HepG2 (cell line): ENCODE results near the gene TATDN3. TPM values are rescaled to one million over a fixed set of nuclear protein-coding genes. Genes with fewer than 3 reads are reported as not detected.

ENCODE experiments used
- ATM ChIP-seq: fragments of 450-650 bp; IDR thresholded peaks from 2 replicates; pipeline ENCODE4 v1.7.1; 2017; ENCODE audit warnings: mild to moderate bottlenecking, borderline replicate concordance
- ELF1 ChIP-seq: sonication (generic); formaldehyde crosslinking; IDR thresholded peaks from 2 replicates; pipeline ENCODE4 v1.4.0; 2020; ENCODE audit warnings: missing genetic modification reagents
- FOXJ3 ChIP-seq: sonication (generic); formaldehyde crosslinking; IDR thresholded peaks from 2 replicates; pipeline ENCODE4 v1.4.0; 2020; ENCODE audit warnings: missing genetic modification reagents, mild to moderate bottlenecking, borderline replicate concordance
- FOXP1 ChIP-seq, 2 experiments: fragments of 450-650 bp in 1 of 2; IDR thresholded peaks; 2 replicates each; pipeline ENCODE4 v1.6.1; 2017 to 2018; ENCODE audit warnings: antibody characterized with exemption in 1 of 2
- GABPA ChIP-seq, 2 experiments: IDR thresholded peaks; 2 replicates each; pipeline ENCODE4 v1.6.1; 2011 to 2016; ENCODE audit warnings: low read depth in 2 of 2, low read length in 1 of 2, missing biosample characterization in 1 of 2, missing genetic modification characterization in 1 of 2
- GATAD2A ChIP-seq: IDR thresholded peaks from 2 replicates; pipeline ENCODE4 v1.6.1; 2016
- KMT2A ChIP-seq: sonication (generic); formaldehyde crosslinking; IDR thresholded peaks from 2 replicates; pipeline ENCODE4 v1.4.0; 2020; ENCODE audit warnings: missing genetic modification reagents
- NFKBIZ ChIP-seq: IDR thresholded peaks from 2 replicates; pipeline ENCODE4 v1.6.1; 2018; ENCODE audit warnings: missing genetic modification reagents, missing compliant biosample characterization
- SAP130 ChIP-seq: IDR thresholded peaks from 2 replicates; pipeline ENCODE4 v1.6.1; 2016; ENCODE audit warnings: low read depth
- SMAD1 ChIP-seq: sonication (generic); formaldehyde crosslinking; IDR thresholded peaks from 2 replicates; pipeline ENCODE4 v1.4.0; 2020; ENCODE audit warnings: missing genetic modification reagents, low read depth, mild to moderate bottlenecking, borderline replicate concordance
- ZBTB20 ChIP-seq: sonication (generic); formaldehyde crosslinking; IDR thresholded peaks from 2 replicates; pipeline ENCODE4 v1.8.1; 2023; ENCODE audit warnings: missing genetic modification reagents, low read depth, mild to moderate bottlenecking, borderline replicate concordance
- ZBTB7B ChIP-seq: sonication (generic); formaldehyde crosslinking; IDR thresholded peaks from 2 replicates; pipeline ENCODE4 v1.4.0; 2020; ENCODE audit warnings: missing genetic modification reagents
- ZC3H13 ChIP-seq: sonication (generic); formaldehyde crosslinking; IDR thresholded peaks from 2 replicates; pipeline ENCODE4 v1.8.1; 2023; ENCODE audit warnings: mild to moderate bottlenecking, missing genetic modification reagents, moderate library complexity
- ZNF816 ChIP-seq: sonication (generic); formaldehyde crosslinking; IDR thresholded peaks from 2 replicates; pipeline ENCODE4 v1.8.0; 2022; ENCODE audit warnings: missing genetic modification reagents, mild to moderate bottlenecking, borderline replicate concordance
- polyA plus RNA-seq, 8 experiments: library from polyadenylated mRNA; depleted of rRNA in 3 of 8; stranded (reverse) in 7 of 8; unstranded in 1 of 8; fragments of >200 nt; fragmentation: Illumina TruSeq in 4 of 8; extraction: Trizol in 4 of 8; gene quantifications; 2 replicates each; pipeline versions ENCODE4 v1.2.1 to v1.2.3, GENCODE V29; 2011 to 2016; ENCODE audit warnings: low read depth in 4 of 8, missing spikeins in 1 of 8, mixed read lengths in 1 of 8; ENCODE audit not compliant: insufficient read depth in 1 of 8
- total RNA-seq, 5 experiments: library from RNA; depleted of rRNA; stranded (reverse); fragments of >200 nt; fragmentation: Illumina TruSeq; extraction: Trizol; gene quantifications; 2 replicates each; pipeline ENCODE4 v1.2.3, GENCODE V29; 2016; ENCODE audit warnings: low read depth in 1 of 5
- TF ChIP-seq, protein P1 (sequence below): sonication (generic); formaldehyde crosslinking; IDR thresholded peaks from 2 replicates; pipeline ENCODE4 v1.4.0; 2020; ENCODE audit warnings: missing genetic modification reagents; ENCODE audit errors: not compliant biosample characterization
- TF ChIP-seq, protein P2 (sequence below), 2 experiments: sonication (generic) in 1 of 2; formaldehyde crosslinking in 1 of 2; IDR thresholded peaks; 2 replicates each; pipeline versions ENCODE4 v1.6.1 to v1.9.0; 2014 to 2022; ENCODE audit warnings: antibody characterized with exemption in 1 of 2, borderline replicate concordance in 1 of 2, inconsistent platforms in 1 of 2, low read depth in 1 of 2, missing genetic modification reagents in 1 of 2
- TF ChIP-seq, protein P3 (sequence below): sonication (generic); formaldehyde crosslinking; conservative IDR thresholded peaks from 2 replicates; pipeline ENCODE4 v1.4.0; 2020; ENCODE audit warnings: mild to moderate bottlenecking, missing genetic modification reagents, moderate library complexity
- TF ChIP-seq, protein P4 (sequence below): sonication (generic); formaldehyde crosslinking; IDR thresholded peaks from 2 replicates; pipeline ENCODE4 v1.9.0; 2021; ENCODE audit warnings: missing genetic modification reagents, borderline replicate concordance

The TATDN3 gene
- total and polyA plus RNA-seq, 2 of the 13 experiments (the other 11 are each of a cell fraction or from before 2014, with no cell fraction given) = 7.3 to 8.6 TPM

DNA sequence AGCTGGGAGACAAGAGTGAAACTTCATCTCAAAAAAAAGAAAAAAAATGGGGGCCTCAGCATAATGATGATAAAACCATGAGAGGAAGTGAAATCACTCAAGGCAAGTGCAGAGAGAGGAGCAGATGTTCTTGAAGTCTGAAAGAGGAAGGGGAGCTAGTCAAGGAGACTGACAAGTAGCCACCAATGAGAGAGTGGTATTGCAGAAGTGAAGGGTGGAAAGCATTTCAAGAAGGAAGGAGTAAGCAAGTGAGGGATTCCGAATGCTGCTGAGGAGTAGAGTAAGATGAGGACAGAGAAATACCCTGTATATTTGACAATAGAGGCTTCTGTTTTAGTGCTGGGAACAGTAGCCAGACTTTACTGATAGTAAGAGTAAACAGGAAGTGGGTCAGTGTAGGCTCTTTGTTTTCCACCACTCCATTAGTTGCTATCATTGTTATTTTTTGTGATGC lies 2.9 kb downstream of the TATDN3 start (continued):
- TF ChIP-seq, protein P1, sequence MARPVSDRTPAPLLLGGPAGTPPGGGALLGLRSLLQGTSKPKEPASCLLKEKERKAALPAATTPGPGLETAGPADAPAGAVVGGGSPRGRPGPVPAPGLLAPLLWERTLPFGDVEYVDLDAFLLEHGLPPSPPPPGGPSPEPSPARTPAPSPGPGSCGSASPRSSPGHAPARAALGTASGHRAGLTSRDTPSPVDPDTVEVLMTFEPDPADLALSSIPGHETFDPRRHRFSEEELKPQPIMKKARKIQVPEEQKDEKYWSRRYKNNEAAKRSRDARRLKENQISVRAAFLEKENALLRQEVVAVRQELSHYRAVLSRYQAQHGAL (CRISPR knock-in tag) = no peak
- TF ChIP-seq, protein P2, sequence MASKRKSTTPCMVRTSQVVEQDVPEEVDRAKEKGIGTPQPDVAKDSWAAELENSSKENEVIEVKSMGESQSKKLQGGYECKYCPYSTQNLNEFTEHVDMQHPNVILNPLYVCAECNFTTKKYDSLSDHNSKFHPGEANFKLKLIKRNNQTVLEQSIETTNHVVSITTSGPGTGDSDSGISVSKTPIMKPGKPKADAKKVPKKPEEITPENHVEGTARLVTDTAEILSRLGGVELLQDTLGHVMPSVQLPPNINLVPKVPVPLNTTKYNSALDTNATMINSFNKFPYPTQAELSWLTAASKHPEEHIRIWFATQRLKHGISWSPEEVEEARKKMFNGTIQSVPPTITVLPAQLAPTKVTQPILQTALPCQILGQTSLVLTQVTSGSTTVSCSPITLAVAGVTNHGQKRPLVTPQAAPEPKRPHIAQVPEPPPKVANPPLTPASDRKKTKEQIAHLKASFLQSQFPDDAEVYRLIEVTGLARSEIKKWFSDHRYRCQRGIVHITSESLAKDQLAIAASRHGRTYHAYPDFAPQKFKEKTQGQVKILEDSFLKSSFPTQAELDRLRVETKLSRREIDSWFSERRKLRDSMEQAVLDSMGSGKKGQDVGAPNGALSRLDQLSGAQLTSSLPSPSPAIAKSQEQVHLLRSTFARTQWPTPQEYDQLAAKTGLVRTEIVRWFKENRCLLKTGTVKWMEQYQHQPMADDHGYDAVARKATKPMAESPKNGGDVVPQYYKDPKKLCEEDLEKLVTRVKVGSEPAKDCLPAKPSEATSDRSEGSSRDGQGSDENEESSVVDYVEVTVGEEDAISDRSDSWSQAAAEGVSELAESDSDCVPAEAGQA (IDR thresholded peaks at IDR 0.05; ENCODE audit: low read depth) = no peak
- TF ChIP-seq, protein P2 (CRISPR knock-in tag; IDR thresholded peaks at IDR 0.05; ENCODE audit: borderline replicate concordance) = no peak
- TF ChIP-seq FOXP1 (IDR thresholded peaks at IDR 0.05) (no peak), FOXP1 (CRISPR knock-in tag; IDR thresholded peaks at IDR 0.05) (peak; percentile 44; the same call in 1 of the 2 replicates), ZNF816 (CRISPR knock-in tag) (no peak), GATAD2A (peak; percentile 58; the same call in 1 of the 2 replicates), ATM (no peak), ZBTB7B (CRISPR knock-in tag) (no peak), SAP130 (CRISPR knock-in tag) (peak; percentile 39; the same call in 1 of the 2 replicates), NFKBIZ (CRISPR knock-in tag) (no peak), FOXJ3 (CRISPR knock-in tag) (peak; percentile 26; the same call in 1 of the 2 replicates), GABPA (IDR thresholded peaks at IDR 0.05; ENCODE audit: low read depth, low read length) (no peak), GABPA (CRISPR knock-in tag; IDR thresholded peaks at IDR 0.05; ENCODE audit: low read depth) (peak; percentile 49; the same call in 1 of the 2 replicates), KMT2A (CRISPR knock-in tag) (no peak), ZC3H13 (CRISPR knock-in tag) (no peak), ELF1 (CRISPR knock-in tag) (peak; percentile 55), ZBTB20 (CRISPR knock-in tag) (no peak), SMAD1 (CRISPR knock-in tag) (no peak)
- TF ChIP-seq, protein P3, sequence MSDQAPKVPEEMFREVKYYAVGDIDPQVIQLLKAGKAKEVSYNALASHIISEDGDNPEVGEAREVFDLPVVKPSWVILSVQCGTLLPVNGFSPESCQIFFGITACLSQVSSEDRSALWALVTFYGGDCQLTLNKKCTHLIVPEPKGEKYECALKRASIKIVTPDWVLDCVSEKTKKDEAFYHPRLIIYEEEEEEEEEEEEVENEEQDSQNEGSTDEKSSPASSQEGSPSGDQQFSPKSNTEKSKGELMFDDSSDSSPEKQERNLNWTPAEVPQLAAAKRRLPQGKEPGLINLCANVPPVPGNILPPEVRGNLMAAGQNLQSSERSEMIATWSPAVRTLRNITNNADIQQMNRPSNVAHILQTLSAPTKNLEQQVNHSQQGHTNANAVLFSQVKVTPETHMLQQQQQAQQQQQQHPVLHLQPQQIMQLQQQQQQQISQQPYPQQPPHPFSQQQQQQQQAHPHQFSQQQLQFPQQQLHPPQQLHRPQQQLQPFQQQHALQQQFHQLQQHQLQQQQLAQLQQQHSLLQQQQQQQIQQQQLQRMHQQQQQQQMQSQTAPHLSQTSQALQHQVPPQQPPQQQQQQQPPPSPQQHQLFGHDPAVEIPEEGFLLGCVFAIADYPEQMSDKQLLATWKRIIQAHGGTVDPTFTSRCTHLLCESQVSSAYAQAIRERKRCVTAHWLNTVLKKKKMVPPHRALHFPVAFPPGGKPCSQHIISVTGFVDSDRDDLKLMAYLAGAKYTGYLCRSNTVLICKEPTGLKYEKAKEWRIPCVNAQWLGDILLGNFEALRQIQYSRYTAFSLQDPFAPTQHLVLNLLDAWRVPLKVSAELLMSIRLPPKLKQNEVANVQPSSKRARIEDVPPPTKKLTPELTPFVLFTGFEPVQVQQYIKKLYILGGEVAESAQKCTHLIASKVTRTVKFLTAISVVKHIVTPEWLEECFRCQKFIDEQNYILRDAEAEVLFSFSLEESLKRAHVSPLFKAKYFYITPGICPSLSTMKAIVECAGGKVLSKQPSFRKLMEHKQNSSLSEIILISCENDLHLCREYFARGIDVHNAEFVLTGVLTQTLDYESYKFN (CRISPR knock-in tag) = no peak
- TF ChIP-seq, protein P4, sequence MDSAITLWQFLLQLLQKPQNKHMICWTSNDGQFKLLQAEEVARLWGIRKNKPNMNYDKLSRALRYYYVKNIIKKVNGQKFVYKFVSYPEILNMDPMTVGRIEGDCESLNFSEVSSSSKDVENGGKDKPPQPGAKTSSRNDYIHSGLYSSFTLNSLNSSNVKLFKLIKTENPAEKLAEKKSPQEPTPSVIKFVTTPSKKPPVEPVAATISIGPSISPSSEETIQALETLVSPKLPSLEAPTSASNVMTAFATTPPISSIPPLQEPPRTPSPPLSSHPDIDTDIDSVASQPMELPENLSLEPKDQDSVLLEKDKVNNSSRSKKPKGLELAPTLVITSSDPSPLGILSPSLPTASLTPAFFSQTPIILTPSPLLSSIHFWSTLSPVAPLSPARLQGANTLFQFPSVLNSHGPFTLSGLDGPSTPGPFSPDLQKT (CRISPR knock-in tag) = no peak
